Left forelimb (tissue), 1 donor: ENCODE data around the gene STK32C.

Experiments used
- DNase-seq: peaks from one replicate; pipeline ENCODE4 v3.0.0-alpha.2; 2018; ENCODE audit warnings: low spot score

Gene STK32C

DNA sequence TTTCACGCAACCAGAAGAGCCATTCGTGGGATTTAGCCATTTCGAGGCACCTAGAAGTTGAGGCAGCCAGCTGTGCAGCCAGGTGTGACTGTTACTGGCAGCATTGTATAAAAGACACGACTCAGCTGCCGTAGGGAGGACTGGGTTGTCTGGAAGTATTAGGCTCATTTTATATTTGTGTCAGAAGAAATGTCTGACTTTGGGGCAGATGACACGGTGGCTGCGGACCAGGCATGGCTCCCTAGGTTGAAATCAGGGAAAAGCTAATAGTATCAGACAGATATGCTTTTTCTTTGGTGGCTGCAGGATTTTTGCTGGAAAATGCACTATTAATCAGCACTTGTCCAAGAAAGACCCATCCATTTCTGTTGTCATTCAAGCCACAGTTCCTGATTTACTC, 125.2 kb downstream of the STK32C start:
- no peak for DNase-seq

- DNase-seq, result no peak
These were observed 125.9 kb downstream of the STK32C start for GRCh38 chr10:132181691-132182425.

DNA sequence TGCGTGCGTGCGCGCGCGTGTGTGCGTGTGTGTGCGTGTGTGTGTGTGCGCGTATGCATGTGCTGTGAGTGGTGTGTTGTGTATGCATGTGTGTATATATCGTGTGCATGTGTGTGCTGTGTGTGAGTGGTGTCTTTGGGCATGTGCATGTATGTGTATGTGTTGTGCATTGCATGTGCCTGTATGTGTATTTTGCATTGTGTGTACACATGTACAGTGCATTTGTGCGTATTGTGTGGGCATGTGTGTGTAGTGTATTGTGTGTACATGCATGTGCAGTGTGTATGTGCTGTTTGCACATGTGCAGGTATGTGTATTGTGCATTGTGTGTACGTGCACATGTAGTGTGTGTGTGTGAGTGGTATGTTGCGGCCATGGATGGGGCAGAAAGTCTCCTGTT, 127.0 kb downstream of the STK32C start:
- DNase-seq, result no peak

- DNase-seq, result no peak
These were observed 128.0 kb downstream of the STK32C start for GRCh38 chr10:132179551-132180392.

DNA sequence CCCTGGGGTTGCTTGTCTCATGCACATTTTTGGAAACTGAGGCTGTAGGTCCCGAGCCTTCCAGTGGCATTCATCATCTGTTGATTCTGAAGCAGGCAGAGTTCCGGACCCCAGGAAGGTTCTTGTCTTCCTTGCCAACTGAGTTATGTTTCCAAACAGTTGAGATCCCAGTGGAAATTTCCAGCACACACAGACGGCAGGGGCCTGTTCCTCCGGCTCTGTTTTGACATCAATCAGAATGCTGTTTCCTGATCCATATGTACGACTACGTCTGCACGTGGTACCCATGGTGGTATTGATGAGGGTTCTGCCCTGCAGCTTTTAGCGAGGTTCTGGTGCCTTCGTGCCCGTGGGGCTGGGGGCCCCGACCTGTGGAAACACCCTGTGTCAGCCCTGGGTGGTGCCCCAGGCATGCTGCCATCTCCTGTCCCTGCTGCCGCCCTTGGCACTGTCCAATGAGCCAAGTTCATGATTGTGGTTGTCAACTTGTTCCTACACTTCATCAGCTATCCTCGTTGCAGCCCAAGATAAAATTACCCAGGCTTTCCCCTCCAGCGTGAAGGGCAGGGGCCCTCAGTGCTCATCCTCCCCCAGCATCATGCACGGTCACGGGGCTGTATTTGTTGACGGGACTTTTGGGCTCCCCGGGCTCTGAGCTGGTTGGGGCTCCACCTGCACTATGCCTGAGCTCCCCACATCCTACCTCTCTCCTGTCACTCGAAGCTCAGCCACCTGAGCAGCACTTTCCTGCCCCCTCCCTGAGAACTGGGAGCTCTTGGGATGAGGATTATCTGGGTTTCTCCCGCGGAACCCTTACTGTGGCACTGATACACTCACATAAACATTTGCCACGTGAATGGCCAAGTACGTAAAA, 128.8 kb downstream of the STK32C start:
- no peak for DNase-seq

GRCh38 chr10:132178046-132178445, 129.7 kb downstream of the STK32C start:
- DNase-seq, result no peak

DNA sequence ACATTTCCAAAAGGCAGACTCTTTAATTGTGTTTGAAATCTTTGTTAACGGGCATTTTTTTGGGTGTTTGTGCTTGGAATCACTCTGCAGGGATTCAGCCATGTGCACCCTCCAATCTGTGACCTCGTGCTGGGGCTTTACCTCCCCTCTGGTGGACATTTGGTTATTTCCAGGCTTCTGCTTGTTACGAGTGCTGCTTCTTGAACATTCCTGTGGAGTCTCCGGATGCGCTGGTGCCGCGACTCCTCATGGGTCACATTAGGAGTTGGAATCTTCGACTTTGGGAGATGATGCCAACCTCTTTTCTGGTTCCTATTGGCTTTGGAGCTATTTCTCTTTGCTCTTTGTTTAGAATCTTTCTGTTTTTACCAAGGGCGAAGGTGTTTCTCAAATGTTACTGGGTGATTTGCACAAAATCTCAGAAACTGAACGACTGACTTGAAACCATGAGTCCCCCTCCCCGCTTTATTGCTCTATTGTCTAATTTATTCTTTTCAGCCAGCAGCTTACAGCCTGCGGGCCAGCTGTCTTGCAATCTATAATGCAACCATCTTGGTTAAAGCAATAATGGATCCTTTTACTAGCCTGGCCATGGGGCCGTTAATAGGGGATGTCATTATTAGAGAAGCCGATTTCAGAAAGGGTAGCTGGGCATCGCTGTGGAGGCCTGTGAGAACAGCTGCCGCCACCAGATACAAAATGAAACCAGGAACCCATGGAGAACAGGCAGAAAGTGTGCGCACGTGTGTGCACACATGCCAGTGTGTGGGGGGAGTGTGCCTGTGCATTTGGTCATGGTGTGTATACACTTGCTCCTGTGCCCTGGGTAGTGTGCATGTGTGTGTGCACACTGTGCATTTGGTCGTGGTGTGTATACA, 130.9 kb downstream of the STK32C start:
- no peak for DNase-seq

DNA sequence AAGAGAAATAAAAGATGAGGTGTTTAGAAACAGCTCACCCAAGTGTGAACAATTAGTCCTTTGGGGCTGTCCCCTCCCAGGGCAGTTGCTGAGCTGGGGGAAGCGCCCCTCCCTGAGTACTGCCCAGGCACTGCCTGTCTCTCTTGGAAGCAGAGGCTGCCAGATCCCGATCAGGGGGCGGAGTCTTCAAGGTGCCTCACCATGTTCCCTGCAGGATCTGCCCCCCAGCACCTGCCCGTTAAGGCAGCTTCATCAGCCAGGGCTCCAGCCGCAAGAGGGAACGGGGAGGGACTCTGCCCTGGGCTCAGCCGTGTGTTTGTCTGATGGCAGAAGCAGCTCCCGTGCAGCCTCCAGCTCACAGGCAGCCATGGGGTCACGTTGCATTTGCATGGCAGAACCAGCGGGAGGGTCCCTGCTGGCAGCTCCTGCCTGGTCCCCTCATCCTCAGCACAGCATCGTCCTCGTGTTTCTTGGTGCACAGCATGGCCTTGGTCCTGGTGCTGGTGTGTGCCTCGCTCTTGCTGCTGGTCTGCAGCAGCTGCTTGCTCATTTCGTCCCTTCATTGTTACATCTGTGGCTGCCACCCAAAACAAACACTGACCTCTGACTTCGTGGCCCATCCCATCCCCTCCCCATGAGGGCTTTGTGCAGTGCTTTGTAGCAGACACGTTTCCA, 131.7 kb downstream of the STK32C start:
- no peak for DNase-seq

GRCh38 chr10:132175408-132175807, 132.3 kb downstream of the STK32C start:
- DNase-seq, result no peak

- DNase-seq, result no peak
These were observed 133.5 kb downstream of the STK32C start for GRCh38 chr10:132174237-132174636.

DNA sequence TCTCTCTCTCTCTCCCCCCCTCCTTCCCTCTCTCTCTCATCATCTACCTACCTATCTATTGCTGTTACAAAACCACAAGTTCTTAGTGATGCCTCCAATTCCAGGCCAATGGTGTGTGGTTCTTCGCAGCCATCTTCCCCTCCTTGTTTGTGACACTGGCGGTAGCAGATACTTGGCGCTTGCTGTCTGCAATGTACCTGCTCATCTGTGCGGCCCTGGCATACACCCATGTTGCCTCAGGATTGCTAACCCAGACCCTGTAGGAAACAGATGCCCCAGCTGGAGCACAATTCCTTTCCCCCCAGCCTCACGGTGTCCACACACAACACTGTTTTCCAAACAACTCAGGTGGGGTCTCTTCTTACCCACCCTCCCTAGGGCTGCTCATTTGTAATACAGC, 134.6 kb downstream of the STK32C start:
- DNase-seq, result no peak

DNA sequence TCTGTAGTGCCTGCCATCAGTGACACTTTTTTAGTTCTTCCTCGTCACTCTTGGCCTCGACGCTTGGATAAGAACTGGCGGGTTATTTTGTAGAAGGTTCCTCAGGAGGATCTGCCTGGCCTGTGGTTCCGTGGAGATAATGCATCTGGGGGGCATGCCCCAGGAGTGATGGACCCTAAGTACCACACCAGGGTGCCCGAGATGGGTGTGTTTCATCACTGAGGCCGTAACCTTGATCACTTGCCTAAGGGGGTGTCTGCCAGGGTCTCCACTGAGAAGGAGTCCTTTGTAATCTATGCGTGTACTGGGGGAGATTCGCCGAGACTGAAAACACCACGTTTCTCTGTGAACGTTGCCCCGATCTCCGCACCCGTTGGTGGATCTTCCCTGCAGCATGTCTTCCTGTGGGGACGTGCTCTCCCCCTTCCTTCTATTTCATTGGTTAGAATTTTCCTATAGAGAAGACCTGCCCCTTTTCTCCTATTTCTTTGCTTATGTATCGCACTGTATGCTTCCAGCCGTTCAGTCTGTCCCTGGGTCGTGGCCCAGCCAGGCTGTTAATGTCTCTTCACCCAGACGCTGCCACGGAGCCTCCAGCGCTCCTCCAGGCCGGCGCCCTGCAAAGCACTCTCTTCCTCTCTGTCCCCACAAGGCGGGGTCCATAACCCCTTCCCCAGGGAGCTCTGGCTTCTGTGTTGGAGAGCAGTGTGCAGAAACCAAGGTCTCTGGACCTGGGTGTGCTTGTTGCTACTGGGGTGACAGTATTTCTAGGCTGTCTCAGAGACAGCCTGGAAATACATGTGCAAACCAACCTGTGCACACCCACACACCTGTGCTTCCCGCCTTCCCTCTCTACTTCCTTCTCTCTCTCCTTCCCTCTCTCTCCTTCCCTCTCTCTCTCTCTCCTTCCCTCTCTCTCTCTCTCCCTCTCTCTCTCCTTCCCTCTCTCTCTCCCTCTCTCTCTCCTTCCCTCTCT, 135.4 kb downstream of the STK32C start:
- no peak for DNase-seq

DNA sequence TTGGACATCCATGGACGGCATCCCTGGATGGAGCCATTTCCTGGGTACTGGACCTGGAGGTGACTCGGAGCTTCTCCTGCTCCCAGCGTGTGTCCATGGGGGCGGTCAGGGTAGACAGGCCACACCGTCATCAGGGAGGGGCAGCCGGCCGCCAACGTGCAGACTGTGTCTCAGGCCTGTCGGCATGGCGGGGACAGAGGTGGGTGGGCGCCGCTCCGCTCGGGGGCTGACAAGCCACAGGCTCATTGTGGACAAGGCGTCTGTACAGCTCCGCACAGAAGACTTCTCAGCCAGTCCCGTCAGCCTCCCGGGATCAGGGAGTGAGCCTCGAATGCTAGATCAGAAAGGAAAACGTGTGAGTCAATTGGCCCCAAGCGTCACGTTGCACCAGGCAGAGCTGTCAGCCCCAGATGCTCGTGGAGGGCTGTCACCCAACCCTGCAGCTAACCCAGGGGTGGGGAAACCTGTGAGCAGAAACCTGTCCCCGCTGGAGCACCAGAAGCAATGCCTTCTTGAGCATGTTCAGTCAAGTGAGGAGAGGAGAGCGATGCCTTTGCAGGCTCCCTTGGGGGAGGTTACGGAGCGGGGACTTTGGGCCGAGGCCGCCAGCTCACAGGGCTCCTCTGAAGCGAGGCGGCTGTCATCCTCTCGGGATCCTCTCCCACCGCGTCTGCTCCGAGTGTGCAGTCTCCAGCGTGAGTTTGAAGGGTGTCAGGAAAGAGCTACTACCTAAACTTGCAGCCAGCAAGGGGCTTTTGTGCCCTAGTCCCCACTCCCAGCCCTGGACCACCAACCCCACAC, 137.0 kb downstream of the STK32C start:
- DNase-seq, result no peak

- DNase-seq, result no peak
These were observed 137.8 kb downstream of the STK32C start for GRCh38 chr10:132169766-132170560.

DNA sequence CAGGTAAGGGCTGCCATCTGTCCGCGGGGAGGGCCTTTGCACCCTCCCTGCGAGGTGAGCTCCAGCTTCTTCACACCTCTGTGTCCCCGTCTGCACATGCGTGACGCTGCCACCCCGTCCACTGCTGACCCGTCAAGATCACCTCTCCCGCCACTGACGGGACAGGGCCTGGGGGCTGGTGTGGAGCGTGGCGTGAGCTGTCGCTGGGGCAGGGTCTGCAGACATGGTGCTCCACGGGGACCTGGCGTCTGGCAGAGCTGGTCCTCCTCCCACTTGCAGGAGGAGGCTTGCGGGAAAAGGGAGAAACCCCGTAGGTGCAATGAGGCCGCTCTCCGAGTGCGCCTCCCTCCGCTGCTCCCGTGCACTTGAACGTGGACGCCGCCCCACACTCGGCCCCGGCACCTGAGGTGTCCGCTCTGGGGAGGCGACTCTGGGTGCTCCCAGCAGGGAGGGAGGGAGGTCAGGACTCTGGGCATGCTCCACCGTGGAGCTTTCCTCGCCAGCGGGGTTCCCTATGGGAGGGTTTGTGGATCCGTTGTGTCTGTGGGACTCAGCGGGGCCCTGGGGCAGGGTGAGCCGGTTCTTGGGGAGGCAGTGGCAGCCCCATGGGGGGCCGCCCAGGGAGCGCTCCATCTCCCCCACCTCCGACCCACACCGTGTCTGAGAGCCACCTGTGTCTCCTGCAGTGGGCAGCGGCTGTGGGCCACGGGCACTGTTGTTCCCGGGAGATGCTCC, 138.6 kb downstream of the STK32C start:
- no peak for DNase-seq

- no peak for DNase-seq
These were observed 139.1 kb downstream of the STK32C start for GRCh38 chr10:132168571-132169030.

DNA sequence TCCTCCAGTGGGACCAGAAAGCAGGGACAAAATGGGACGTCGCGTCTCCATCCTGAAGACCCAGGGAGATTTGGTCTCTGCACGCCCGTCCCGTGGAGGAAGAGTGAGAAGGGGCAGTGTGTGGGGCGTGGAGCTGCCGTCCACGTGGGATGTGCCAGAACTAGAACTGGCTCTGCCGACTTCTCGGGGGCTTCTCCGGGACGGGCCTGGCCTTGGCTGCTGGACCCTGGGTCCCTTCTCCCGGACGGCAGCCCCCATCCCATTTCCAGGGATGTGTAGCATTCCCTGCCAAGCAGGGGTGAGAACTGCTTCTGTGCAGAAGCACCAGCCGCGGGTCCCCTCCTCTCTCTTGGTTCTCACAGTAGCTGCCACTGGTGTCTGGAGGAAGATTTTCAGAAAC, 139.8 kb downstream of the STK32C start:
- DNase-seq, result no peak
